LHCN-M2 (cell line): Measurements from ENCODE around the gene ARHGAP26. TPM values are rescaled to one million over a fixed set of nuclear protein-coding genes. Genes with fewer than 3 reads are reported as not detected.

Source experiments
- DNase-seq: peaks from one replicate; pipeline ENCODE4 v3.0.0-alpha.2; 2012; ENCODE audit warnings: low read depth
- total RNA-seq: library from RNA; depleted of rRNA; stranded (reverse); fragments of >200 nt; gene quantifications from 2 replicates; pipeline ENCODE4 v1.2.3, GENCODE V29; 2014

Gene ARHGAP26
- total RNA-seq, 1 experiment from 2014 or later: 1.0 TPM

GRCh38 chr5:143011585-143011984, 241.4 kb downstream of the ARHGAP26 start:
- DNase-seq: no peak

DNA sequence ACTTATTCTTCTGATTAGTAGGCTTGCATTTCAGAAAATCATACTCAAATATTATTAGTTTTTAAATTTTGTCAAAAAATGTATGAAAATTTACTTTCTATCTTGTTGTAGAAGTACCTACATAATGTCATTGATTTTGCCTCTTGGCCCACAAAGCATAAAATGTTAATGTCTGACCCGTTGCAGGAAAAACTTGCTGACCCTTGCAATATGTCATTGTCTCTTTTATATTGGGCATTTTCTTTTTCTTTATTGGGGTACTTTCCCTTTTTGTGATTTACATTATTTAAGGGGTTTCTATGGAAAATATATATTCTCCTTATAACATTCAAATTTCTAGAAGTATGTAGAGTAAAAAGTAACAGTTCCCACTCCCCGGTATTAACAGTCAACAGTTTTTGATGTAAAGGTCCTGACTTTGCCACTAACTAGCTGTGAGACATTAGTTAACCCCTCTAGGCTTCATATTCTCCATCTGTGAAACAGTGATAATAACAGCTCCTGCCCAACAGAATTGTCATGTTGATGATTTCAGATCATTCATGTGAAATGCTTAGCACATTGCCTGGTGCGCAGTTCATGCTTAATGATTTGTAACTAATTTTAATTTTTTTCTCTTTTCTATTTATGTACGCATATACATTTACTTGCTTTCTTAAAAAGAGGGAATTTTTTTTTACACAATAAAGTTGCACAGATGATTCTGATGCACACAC, 243.2 kb downstream of the ARHGAP26 start:
- no peak for DNase-seq

GRCh38 chr5:143014017-143014651, 244.0 kb downstream of the ARHGAP26 start:
- DNase-seq: no peak

DNA sequence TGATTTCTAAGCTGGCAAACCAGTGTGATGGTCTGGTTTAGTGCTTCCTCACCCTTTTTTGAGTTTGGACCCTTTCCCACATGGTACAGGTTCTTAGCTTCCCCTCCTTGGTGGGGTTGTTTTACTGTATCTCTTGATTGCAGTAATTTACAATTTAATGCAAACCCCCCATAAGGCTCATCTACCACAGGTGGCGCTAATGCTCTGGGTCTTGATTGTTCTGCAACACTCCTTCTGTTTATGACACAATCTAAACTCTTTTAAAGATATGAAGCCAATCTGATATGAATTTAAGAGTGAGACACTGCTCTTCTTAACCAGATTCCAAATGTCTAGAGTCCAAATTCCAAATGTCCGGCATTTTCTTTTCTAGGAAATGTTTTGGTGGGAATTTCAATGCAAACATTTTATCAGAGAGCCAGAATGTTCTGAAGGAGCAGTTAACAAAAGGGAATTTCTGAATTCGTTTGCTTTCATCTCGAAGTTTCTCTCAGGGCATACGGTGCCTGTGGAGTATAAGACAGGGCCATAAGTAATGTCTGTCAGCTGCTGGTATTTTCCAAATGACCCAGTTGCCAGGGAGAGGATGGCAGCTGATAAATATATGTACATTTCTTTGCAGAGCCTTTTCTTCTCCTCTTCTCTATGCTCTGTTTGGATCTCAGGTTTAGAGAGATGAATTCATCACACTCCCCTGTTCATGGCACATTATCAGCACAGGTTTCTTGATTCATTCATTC, 246.8 kb downstream of the ARHGAP26 start:
- DNase-seq: peak; percentile 69

GRCh38 chr5:143017541-143017940, 247.4 kb downstream of the ARHGAP26 start:
- DNase-seq: no peak

- DNase-seq: no peak
Measured at GRCh38 chr5:143017992-143018391, 247.8 kb downstream of the ARHGAP26 start.

GRCh38 chr5:143019157-143019556, 249.0 kb downstream of the ARHGAP26 start:
- no peak for DNase-seq

DNA sequence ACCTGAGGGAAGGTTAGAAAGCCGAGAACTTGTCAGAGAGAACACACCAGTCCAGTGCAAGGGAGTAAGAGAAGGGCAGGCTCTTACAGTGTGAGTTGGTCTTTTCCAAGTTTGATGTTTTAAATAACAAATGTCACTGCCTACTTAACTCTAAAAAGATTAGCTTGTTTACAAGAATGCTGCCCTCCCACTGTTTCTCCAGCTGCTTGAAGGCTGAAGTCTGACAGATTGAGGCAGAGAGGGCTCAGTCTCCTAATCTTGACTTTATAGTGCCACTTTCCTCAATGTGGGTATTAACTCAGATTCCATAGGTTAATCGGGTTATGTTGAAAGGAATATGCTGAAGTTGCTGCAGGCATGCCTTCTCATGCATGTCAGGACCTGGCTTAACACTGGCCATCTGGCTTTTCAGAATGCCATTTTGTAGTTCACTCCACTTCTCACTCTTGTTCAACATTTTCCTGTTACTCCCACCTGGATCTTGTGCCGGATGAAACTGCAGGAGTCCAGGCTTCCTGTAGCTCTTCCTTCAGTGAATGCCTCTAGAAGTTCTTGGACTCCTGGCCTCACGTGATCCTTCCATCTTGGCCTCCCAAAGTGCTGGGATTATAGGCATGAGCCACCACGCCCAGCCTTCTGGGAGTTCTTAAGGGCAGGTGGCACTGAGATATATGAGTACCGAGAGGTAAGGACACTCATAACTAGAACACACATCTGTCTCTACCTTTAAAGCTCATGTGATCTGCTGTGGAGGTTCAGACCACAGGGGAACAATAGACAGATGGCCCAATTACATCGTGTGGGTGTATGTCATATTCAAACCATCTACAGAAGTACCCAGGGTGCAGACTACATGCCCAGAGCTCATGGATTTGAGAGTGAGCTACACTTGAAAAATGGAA, 249.7 kb downstream of the ARHGAP26 start:
- peak; percentile 49 for DNase-seq

DNA sequence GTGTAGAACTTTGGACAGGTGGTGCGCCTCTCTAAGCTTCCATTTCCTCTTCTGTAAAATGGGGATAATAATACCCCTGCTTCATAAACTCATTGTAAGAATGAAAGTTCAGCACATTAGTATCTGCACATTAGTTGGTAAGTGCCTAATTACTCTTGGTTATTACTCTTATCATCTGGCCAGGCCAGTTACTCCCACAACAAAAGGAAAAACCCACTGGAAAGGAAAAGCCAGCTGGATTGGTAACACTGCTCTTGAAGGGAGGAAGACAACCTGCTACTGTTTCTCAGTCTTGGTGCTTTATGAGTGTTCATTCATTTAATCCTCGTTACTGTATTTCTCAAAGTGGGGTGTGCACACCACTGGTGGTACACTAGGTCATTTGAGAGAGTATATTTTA, 251.4 kb downstream of the ARHGAP26 start:
- no peak for DNase-seq

DNA sequence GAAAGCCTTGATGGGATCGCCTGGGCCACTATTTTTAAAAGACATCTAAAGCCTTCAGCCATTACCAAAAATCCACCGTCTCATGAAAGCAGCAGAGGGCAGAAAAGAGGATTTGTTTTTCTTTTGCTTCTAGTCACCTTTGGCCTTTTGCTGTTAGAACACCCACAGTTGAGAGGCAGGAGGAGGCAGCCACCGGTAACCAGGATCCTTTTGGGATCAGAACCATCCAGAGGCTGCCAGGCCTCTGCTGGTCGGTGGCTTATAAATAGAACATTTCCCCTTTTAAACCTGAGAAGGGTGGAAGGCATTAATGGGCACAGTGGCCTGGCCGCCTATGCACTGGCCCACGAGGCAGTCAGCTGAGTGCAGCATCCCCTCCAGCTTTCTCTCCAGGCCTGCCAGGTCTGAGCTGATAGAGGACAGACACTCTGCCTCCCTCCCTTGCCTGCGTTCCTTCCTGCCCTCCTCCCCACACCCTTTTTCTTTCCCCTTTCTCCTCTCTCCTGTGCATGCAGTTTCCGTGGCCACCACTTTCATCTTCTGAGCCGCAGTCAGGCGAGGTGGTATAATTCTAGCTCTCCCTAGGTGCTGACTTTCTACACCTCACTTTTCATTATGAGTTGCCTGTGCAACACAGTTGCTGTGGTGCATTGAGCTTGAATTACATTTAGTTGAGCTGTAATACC, 253.4 kb downstream of the ARHGAP26 start:
- peak; percentile 61 for DNase-seq

- no peak for DNase-seq
Measured at GRCh38 chr5:143024228-143024920, 254.2 kb downstream of the ARHGAP26 start.

DNA sequence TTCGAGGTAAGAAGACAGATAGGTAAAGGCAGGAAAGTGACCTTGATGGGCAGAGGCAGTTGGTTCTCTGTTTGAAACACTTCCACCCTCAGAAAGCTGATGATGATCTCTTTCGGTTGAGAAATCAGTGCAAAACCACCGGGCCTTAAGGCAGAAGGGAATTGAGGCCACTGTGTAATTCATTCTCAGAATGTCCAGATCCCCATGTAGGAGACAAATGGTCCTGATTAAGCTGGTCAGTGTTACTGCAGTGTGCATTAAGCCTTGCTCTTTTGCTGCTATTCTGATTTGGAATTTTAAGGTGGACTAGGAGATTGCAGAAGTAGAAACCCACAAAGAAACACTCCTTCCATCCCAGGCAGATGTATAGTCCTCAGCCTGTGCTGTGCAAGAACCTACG, 255.2 kb downstream of the ARHGAP26 start:
- no peak for DNase-seq

DNA sequence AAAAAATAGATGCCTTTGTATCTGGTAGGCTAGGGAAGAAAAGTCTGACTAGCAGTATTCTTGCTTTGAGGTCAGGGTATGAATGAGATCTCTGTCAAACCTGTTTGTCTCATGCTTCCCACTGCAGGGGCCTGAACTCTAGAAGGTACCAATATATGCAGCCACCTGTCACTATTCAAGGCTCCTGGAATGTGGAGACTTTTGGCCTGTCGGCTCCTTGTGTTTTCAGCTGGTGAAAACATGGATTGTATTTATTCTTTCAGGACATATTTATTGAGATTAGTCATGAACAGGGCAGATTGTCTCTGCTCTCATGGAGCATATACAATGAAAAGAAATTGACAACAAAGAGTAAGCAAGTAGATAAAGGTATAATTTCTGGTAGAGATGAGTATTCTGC, 255.8 kb downstream of the ARHGAP26 start:
- DNase-seq: peak; percentile 88

- no peak for DNase-seq
Measured at GRCh38 chr5:143026380-143026779, 256.2 kb downstream of the ARHGAP26 start.

DNA sequence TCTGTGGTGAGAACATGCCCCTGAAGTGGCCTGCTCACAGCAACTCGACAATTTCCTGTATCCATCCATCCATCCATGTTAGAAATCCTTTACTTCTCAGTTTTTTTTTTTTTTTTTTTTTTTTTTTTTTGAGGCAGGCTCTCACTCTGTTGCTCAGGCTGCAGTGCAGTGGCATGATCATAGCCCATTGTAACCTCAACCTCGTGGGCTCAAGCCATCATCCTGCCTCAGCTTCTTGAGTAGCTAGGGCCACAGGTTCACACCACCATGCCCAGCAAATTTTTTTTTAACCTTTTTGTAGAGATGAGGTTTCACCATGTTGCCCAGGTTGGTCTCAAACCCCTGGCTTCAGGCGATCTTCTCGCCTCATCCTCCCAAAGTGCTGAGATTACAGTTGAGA, 259.1 kb downstream of the ARHGAP26 start:
- no peak for DNase-seq

GRCh38 chr5:143030349-143030748, 260.2 kb downstream of the ARHGAP26 start:
- no peak for DNase-seq

GRCh38 chr5:143031781-143032580, 261.8 kb downstream of the ARHGAP26 start:
- DNase-seq: no peak

DNA sequence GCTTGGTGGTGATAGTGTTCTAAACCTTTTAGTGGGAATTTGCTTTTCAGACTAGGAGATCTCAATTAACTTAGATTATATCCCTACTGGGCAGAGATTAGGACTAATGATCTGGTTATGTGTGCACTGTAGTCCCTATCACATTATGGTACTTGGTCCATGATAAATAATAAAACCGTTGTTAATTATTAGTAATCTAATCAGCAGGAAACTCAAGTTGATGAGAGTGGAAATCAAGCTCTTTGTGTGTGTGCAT, 262.3 kb downstream of the ARHGAP26 start:
- no peak for DNase-seq

- peak; percentile 97 for DNase-seq
Measured at GRCh38 chr5:143033535-143034250, 263.5 kb downstream of the ARHGAP26 start.
